ENCODE data around the gene CECR2. TPM values are rescaled to one million over a fixed set of nuclear protein-coding genes. Genes with fewer than 3 reads are reported as not detected.
A peak's percentile ranks its signal among the peaks of the same experiment; 100 is the strongest.

CECR2 gene
- total and polyA plus RNA-seq, 2 donors: 0.51 to 2.4 TPM

GRCh38 chr22:17348464-17349103, 20.7 kb upstream of the CECR2 start:
- no peaks in the 10 kb centered on the region for H3K36me3 ChIP-seq (ENCODE audit: insufficient read depth)
- DNase-seq (ENCODE audit: extremely low spot score): no peak
- WGBS: 77% methylated on average over 14 of the region's 14 CpGs
- no peaks in the 10 kb centered on the region for H3K4me1 ChIP-seq (ENCODE audit: insufficient read depth)
- no peak overlapping the region for H3K27ac ChIP-seq (ENCODE audit: low read depth)
- H3K4me3 ChIP-seq (ENCODE audit: low read depth, low read length): no peak overlapping the region

GRCh38 chr22:17349172-17349571, 20.1 kb upstream of the CECR2 start:
- WGBS: 72% methylated on average over 10 of the region's 10 CpGs
- DNase-seq (ENCODE audit: extremely low spot score): no peak
- no peak overlapping the region for H3K27ac ChIP-seq (ENCODE audit: low read depth)
- no peaks in the 10 kb centered on the region for H3K4me1 ChIP-seq (ENCODE audit: insufficient read depth)
- no peak overlapping the region for H3K4me3 ChIP-seq (ENCODE audit: low read depth, low read length)
- H3K36me3 ChIP-seq (ENCODE audit: insufficient read depth): no peaks in the 10 kb centered on the region

- no peak for DNase-seq (ENCODE audit: extremely low spot score)
- Histone ChIP-seq H3K27ac (ENCODE audit: low read depth) (no peak overlapping the region), H3K36me3 (ENCODE audit: insufficient read depth) (no peaks in the 10 kb centered on the region), H3K4me3 (ENCODE audit: low read depth, low read length) (no peak overlapping the region), H3K4me1 (ENCODE audit: insufficient read depth) (no peaks in the 10 kb centered on the region)
- WGBS: 55% methylated on average over 3 of the region's 3 CpGs
Observed at GRCh38 chr22:17350292-17350691, 19.0 kb upstream of the CECR2 start.

GRCh38 chr22:17352798-17353197, 16.5 kb upstream of the CECR2 start:
- whole genome bisulfite sequencing: 85% methylated on average over 4 of the region's 4 CpGs
- no peaks in the 10 kb centered on the region for H3K36me3 ChIP-seq (ENCODE audit: insufficient read depth)
- H3K4me3 ChIP-seq (ENCODE audit: low read depth, low read length): no peak overlapping the region

DNA sequence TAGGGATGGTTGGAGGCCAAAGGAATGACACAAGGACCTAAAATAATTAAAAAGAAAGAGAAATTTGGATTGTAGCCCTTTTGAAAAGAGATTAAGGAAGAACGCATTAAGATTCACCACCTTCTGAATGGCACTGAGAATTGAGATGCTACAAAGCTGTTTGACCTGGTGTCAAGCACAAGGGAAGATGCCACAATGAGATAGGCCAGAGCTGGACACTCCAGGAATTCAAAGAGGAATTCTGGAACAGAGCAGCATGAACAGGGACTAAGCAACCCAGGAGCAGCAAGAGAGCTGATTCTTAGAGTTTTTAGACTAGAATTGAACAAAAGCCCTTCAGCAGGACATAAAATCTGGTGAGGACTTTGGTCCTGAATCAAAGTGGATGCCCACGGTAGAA, 11.6 kb upstream of the CECR2 start:
- no peak for DNase-seq (ENCODE audit: extremely low spot score)
- Histone ChIP-seq H3K4me1 (ENCODE audit: insufficient read depth) (no peaks in the 10 kb centered on the region), H3K36me3 (ENCODE audit: insufficient read depth) (no peaks in the 10 kb centered on the region), H3K27ac (ENCODE audit: low read depth) (no peak overlapping the region), H3K4me3 (ENCODE audit: low read depth, low read length) (no peak overlapping the region)
- 79% methylated on average over 2 of the region's 2 CpGs for WGBS

More at GRCh38 chr22:17352798-17353197, 16.5 kb upstream of the CECR2 start:
- Histone ChIP-seq H3K27ac (ENCODE audit: low read depth) (no peak overlapping the region), H3K4me1 (ENCODE audit: insufficient read depth) (no peaks in the 10 kb centered on the region)
- DNase-seq (ENCODE audit: extremely low spot score): no peak

DNA sequence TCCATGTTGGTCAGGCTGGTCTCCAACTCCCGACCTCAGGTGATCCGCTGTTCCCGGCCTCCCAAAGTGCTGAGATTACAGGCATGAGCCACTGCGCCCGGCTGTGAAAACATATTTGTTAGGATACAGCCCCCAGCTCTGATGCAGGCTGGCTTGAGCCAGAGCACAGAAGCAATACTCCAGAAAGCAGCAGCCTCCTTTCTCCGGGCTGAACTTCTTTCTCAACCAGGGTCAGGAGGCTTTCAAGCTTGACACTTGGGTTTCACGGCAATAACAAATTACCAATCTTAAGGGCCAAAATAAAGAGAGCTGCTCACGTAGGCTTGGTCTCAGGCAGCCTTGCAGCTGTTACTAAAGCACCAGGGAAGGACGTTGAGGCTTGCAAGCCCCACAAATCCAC, 10.8 kb upstream of the CECR2 start:
- WGBS: 58% methylated on average over 9 of the region's 9 CpGs
- H3K4me3 ChIP-seq (ENCODE audit: low read depth, low read length): no peak overlapping the region
- H3K4me1 ChIP-seq (ENCODE audit: insufficient read depth): no peaks in the 10 kb centered on the region
- H3K36me3 ChIP-seq (ENCODE audit: insufficient read depth): no peaks in the 10 kb centered on the region
- no peak for DNase-seq (ENCODE audit: extremely low spot score)
- no peak overlapping the region for H3K27ac ChIP-seq (ENCODE audit: low read depth)

DNA sequence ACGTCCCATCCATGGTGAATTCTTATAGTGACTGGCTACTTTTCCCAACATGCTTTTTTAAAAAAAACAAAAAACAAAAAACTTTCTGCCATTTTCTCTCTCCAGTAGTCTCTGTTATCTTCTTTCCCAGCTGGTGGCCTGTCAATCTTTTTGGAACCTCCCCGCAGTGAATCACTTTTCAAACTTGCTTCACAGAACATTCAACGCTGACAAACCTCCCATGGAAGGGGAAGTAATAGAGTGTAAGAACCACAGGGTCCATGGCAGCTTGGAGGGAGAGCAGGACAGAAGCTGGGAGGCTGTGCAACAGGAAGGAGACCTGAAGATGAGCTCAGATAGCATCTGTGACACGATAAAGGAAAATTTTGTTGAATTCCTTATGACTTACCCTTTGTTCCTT, 9.8 kb upstream of the CECR2 start:
- DNase-seq (ENCODE audit: extremely low spot score): no peak
- WGBS: 59% methylated on average over 4 of the region's 4 CpGs
- Histone ChIP-seq H3K4me3 (ENCODE audit: low read depth, low read length) (no peak overlapping the region), H3K36me3 (ENCODE audit: insufficient read depth) (no peaks in the 10 kb centered on the region), H3K27ac (ENCODE audit: low read depth) (no peak overlapping the region), H3K4me1 (ENCODE audit: insufficient read depth) (no peaks in the 10 kb centered on the region)

- WGBS: 82% methylated on average over 13 of the region's 13 CpGs
Observed at GRCh38 chr22:17366329-17366728, 2.9 kb upstream of the CECR2 start.

GRCh38 chr22:17366830-17367229, 2.4 kb upstream of the CECR2 start:
- no peak for DNase-seq (ENCODE audit: extremely low spot score)
- Histone ChIP-seq H3K27ac (ENCODE audit: low read depth) (no peak overlapping the region), H3K36me3 (ENCODE audit: insufficient read depth) (no peaks in the 10 kb centered on the region), H3K4me1 (ENCODE audit: insufficient read depth) (no peaks in the 10 kb centered on the region), H3K4me3 (ENCODE audit: low read depth, low read length) (no peak overlapping the region)
- WGBS: 8% methylated on average over 11 of the region's 11 CpGs

More at GRCh38 chr22:17366329-17366728, 2.9 kb upstream of the CECR2 start:
- Histone ChIP-seq H3K4me3 (ENCODE audit: low read depth, low read length) (no peak overlapping the region), H3K27ac (ENCODE audit: low read depth) (no peak overlapping the region), H3K36me3 (ENCODE audit: insufficient read depth) (no peaks in the 10 kb centered on the region), H3K4me1 (ENCODE audit: insufficient read depth) (no peaks in the 10 kb centered on the region)
- no peak for DNase-seq (ENCODE audit: extremely low spot score)

DNA sequence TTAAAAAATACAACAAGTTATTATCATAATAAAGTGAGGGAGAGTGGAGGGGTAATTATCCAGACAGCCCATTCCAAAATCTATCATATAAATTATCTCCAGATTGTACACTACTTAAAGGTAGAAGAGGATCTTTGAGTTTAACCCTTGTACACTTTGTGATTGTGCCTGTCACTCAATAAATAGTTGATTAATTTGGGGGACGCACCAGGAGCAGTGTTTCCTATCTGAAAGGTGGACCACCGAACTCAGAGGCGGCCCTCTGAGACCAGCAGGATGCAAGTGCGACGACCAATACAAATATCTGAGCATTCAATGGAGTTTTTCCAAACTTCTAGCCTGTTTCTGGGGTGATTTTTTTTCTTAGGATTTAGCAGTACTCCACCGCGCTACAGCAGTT, 1.1 kb upstream of the CECR2 start:
- Histone ChIP-seq H3K36me3 (ENCODE audit: insufficient read depth) (no peaks in the 10 kb centered on the region), H3K27ac (ENCODE audit: low read depth) (no peak overlapping the region), H3K4me1 (ENCODE audit: insufficient read depth) (no peaks in the 10 kb centered on the region), H3K4me3 (ENCODE audit: low read depth, low read length) (peak overlapping the region; percentile 64)
- DNase-seq (ENCODE audit: extremely low spot score): no peak
- 5% methylated on average over 7 of the region's 7 CpGs for WGBS

- DNase-seq (ENCODE audit: extremely low spot score): peak; percentile 57
- WGBS: under 1% methylated on average over 64 of the region's 64 CpGs
- Histone ChIP-seq H3K4me1 (ENCODE audit: insufficient read depth) (no peaks in the 10 kb centered on the region), H3K27ac (ENCODE audit: low read depth) (peak overlapping the region; percentile 41), H3K36me3 (ENCODE audit: insufficient read depth) (no peaks in the 10 kb centered on the region), H3K4me3 (ENCODE audit: low read depth, low read length) (peak overlapping the region; percentile 64)
Observed at GRCh38 chr22:17368554-17369438, 464 bp upstream of the CECR2 start.

- Histone ChIP-seq H3K27ac (ENCODE audit: low read depth) (peak overlapping the region; percentile 28), H3K36me3 (ENCODE audit: insufficient read depth) (no peaks in the 10 kb centered on the region), H3K4me3 (ENCODE audit: low read depth, low read length) (peak overlapping the region; percentile 64), H3K4me1 (ENCODE audit: insufficient read depth) (no peaks in the 10 kb centered on the region)
- WGBS: 2% methylated on average over 88 of the region's 88 CpGs
- no peak for DNase-seq (ENCODE audit: extremely low spot score)
Observed at GRCh38 chr22:17370026-17370765, 936 bp downstream of the CECR2 start.

DNA sequence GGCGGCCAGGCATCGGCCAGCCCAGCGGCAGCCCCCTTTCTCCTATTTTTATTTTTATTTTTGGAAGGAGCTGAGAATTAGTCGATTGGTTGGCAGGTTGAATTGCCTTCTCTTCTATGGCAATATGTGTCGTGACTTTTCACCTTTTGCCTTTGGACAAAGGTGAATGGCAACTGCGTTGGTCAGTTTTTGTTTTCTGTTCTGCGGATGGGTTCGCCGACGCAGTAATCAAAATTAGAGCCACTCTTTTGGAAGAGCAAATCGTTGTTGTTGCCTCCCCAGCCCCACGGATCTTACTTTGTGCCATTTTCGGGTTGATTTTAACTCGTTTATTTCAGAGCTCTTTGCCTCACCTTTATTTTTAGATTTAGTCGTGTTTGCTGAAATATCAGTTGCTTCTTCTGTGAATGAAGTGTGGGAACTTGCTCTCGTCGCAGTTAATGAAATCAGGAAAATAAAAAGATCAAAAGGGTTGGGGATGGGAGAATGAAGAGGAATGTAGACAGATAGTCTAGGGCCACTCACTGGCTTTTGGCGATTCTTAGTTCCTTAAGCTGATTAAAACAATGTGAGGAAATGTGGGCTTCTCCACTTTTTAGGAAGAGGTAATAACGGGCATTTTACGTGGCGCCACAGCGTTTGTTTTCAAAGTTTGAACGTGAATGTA, 1.6 kb downstream of the CECR2 start:
- H3K4me3 ChIP-seq (ENCODE audit: low read depth, low read length): peak overlapping the region; percentile 64
- no peaks in the 10 kb centered on the region for H3K36me3 ChIP-seq (ENCODE audit: insufficient read depth)
- no peak overlapping the region for H3K27ac ChIP-seq (ENCODE audit: low read depth)
- H3K4me1 ChIP-seq (ENCODE audit: insufficient read depth): no peaks in the 10 kb centered on the region
- WGBS: 10% methylated on average over 23 of the region's 23 CpGs
- no peak for DNase-seq (ENCODE audit: extremely low spot score)

All from urinary bladder (tissue), 4 donors.